A549 (cell line): ENCODE measurements around the gene WFS1. TPM values are rescaled to one million over a fixed set of nuclear protein-coding genes. Genes with fewer than 3 reads are reported as not detected.

Source experiments
- ATAC-seq, 2 experiments: fragments of 200-7000 bp in 1 of 2; fragments of >200 bp in 1 of 2; cut with Nextera tagmentation in 1 of 2; cut with Tn5 transposase in 1 of 2; 3 replicates each; pipeline versions ENCODE4 v1.8.0 to v1.9.1; 2018 to 2020; ENCODE audit warnings: mild to moderate bottlenecking in 1 of 2, moderate library complexity in 1 of 2
- CTCF ChIA-PET: fragments of 300-600 bp; sonication (Branson Sonifier 250); formaldehyde crosslinking; extraction: SDS; loops from one replicate; lab custom pipeline; 2021; ENCODE audit warnings: antibody characterized with exemption, inconsistent platforms; lab: Yijun Ruan, JAX
- POLR2A ChIA-PET: fragments of 350-600 bp; formaldehyde crosslinking; extraction: SDS; loops from one replicate; lab custom pipeline; 2021; ENCODE audit warnings: antibody characterized with exemption, inconsistent platforms; lab: Yijun Ruan, JAX
- DNase-seq, 2 experiments: peaks; one replicate each; pipeline versions ENCODE4 v3.0.0 to v3.0.0-alpha.2; 2011 to 2016; ENCODE audit warnings: low read depth in 1 of 2, low spot score in 1 of 2
- FAIRE-seq: peaks from 2 replicates; lab custom pipeline; 2011; peaks lifted over from hg19 to GRCh38; lab: Jason Lieb, UNC
- H3K27ac ChIP-seq, 2 experiments: fragments of >200 bp; sonication (Bioruptor Twin); formaldehyde crosslinking; 3 replicates each; pipeline ENCODE4 v1.5.1; 2016 to 2017
- H3K4me1 ChIP-seq: fragments of >200 bp; sonication (Bioruptor Twin); formaldehyde crosslinking; 3 replicates; pipeline ENCODE4 v1.6.1; 2016
- H3K4me2 ChIP-seq: fragments of >200 bp; sonication (Bioruptor Twin); formaldehyde crosslinking; 3 replicates; pipeline ENCODE4 v1.6.1; 2016
- H3K4me3 ChIP-seq: fragments of >200 bp; sonication (Bioruptor Twin); formaldehyde crosslinking; 3 replicates; pipeline ENCODE4 v1.5.1; 2016
- H3K9me3 ChIP-seq: fragments of >200 bp; sonication (Bioruptor Twin); formaldehyde crosslinking; 3 replicates; pipeline ENCODE4 v1.6.1; 2016
- ATOH8 ChIP-seq: fragments of 250-450 bp; sonication (Bioruptor Pico); IDR thresholded peaks from 2 replicates; pipeline ENCODE4 v1.5.0; 2020; ENCODE audit warnings: low read depth, mild to moderate bottlenecking, moderate library complexity
- CBX8 ChIP-seq: fragments of 200-600 bp; sonication (generic); IDR thresholded peaks from 2 replicates; pipeline ENCODE4 v1.6.1; 2016
- CEBPB ChIP-seq, 2 experiments: fragments of >200 bp in 1 of 2; sonication (Bioruptor Twin) in 1 of 2; formaldehyde crosslinking in 1 of 2; IDR thresholded peaks; 2 replicates each; pipeline ENCODE4 v1.6.1; 2012 to 2016
- CHD2 ChIP-seq: fragments of 150-350 bp; IDR thresholded peaks from 2 replicates; pipeline ENCODE4 v1.6.1; 2014; ENCODE audit warnings: low read length; ENCODE audit not compliant: partially characterized antibody
- EP300 ChIP-seq, 2 experiments: fragments of >200 bp; sonication (Bioruptor Twin); formaldehyde crosslinking; IDR thresholded peaks; 2 replicates in 1 of 2; 3 replicates in 1 of 2; pipeline ENCODE4 v1.6.1; 2016 to 2017
- ESRRA ChIP-seq: fragments of 150-350 bp; IDR thresholded peaks from 2 replicates; pipeline ENCODE4 v1.6.1; 2014; ENCODE audit warnings: mild to moderate bottlenecking, low read length, borderline replicate concordance
- FOSB ChIP-seq: fragments of 250-450 bp; sonication (Bioruptor Pico); IDR thresholded peaks from 2 replicates; pipeline ENCODE4 v1.5.0; 2020; ENCODE audit warnings: mild to moderate bottlenecking, moderate library complexity
- FOXS1 ChIP-seq: fragments of 250-450 bp; sonication (Bioruptor Pico); IDR thresholded peaks from 2 replicates; pipeline ENCODE4 v1.5.0; 2020; ENCODE audit warnings: mild to moderate bottlenecking, moderate library complexity
- HES2 ChIP-seq: fragments of >200 bp; sonication (Bioruptor Twin); formaldehyde crosslinking; IDR thresholded peaks from 2 replicates; pipeline ENCODE4 v1.6.1; 2016
- HEYL ChIP-seq: fragments of 250-450 bp; sonication (Bioruptor Pico); IDR thresholded peaks from 2 replicates; pipeline ENCODE4 v1.8.0; 2021; ENCODE audit warnings: mild to moderate bottlenecking, moderate library complexity
- HOXB13 ChIP-seq: fragments of 250-450 bp; sonication (Bioruptor Pico); IDR thresholded peaks from 2 replicates; pipeline ENCODE4 v1.5.0; 2020; ENCODE audit warnings: low read depth, mild to moderate bottlenecking, moderate library complexity
- HOXB5 ChIP-seq: fragments of 250-450 bp; sonication (Bioruptor Pico); IDR thresholded peaks from 2 replicates; pipeline ENCODE4 v1.5.0; 2020; ENCODE audit warnings: mild to moderate bottlenecking, moderate library complexity
- JUNB ChIP-seq: fragments of >200 bp; sonication (Bioruptor Twin); formaldehyde crosslinking; IDR thresholded peaks from 2 replicates; pipeline ENCODE4 v1.6.1; 2016
- KDM1A ChIP-seq: fragments of 200-600 bp; sonication (generic); IDR thresholded peaks from 2 replicates; pipeline ENCODE4 v1.6.1; 2016; ENCODE audit warnings: low read depth, mild to moderate bottlenecking
- KDM5A ChIP-seq: fragments of 200-600 bp; sonication (generic); IDR thresholded peaks from 2 replicates; pipeline ENCODE4 v1.6.1; 2016; ENCODE audit warnings: antibody characterized with exemption, mild to moderate bottlenecking
- MAFK ChIP-seq: fragments of 450-650 bp; IDR thresholded peaks from 2 replicates; pipeline ENCODE4 v1.6.1; 2014; ENCODE audit not compliant: partially characterized antibody
- NFE2L2 ChIP-seq: fragments of 150-350 bp; conservative IDR thresholded peaks from 2 replicates; pipeline ENCODE4 v1.6.1; 2014; ENCODE audit warnings: low read length
- PBX3 ChIP-seq: IDR thresholded peaks from 2 replicates; pipeline ENCODE4 v1.6.1; 2012
- RAD21 ChIP-seq, 2 experiments: fragments of >200 bp in 1 of 2; sonication (Bioruptor Twin) in 1 of 2; formaldehyde crosslinking in 1 of 2; IDR thresholded peaks in 1 of 2; conservative IDR thresholded peaks in 1 of 2; 2 replicates in 1 of 2; 3 replicates in 1 of 2; pipeline ENCODE4 v1.6.1; 2012 to 2018; ENCODE audit warnings: inconsistent platforms in 1 of 2
- RCOR1 ChIP-seq: fragments of 150-350 bp; IDR thresholded peaks from 2 replicates; pipeline ENCODE4 v1.6.1; 2014; ENCODE audit warnings: antibody characterized with exemption, low read length, low read depth
- RFX5 ChIP-seq: fragments of 450-650 bp; IDR thresholded peaks from 2 replicates; pipeline ENCODE4 v1.7.1; 2014; ENCODE audit warnings: antibody characterized with exemption, mild to moderate bottlenecking, moderate library complexity
- TP53 ChIP-seq: fragments of 250-450 bp; sonication (Bioruptor Pico); IDR thresholded peaks from 2 replicates; pipeline ENCODE4 v1.5.0; 2021; ENCODE audit warnings: mild to moderate bottlenecking, moderate library complexity
- ZNF302 ChIP-seq: fragments of 250-450 bp; sonication (Bioruptor Pico); IDR thresholded peaks from 2 replicates; pipeline ENCODE4 v1.9.0; 2021; ENCODE audit warnings: inconsistent platforms, mild to moderate bottlenecking, moderate library complexity
- ZSCAN20 ChIP-seq: fragments of 250-450 bp; sonication (Bioruptor Pico); IDR thresholded peaks from 2 replicates; pipeline ENCODE4 v1.8.0; 2022; ENCODE audit warnings: mild to moderate bottlenecking, moderate library complexity
- WGBS: methylation state at CpG from one replicate; pipeline ENCODE4 v1.1.6; 2017; ENCODE audit errors: missing lambda C conversion rate; 5-methylcytosine and 5-hydroxymethylcytosine counted together
- polyA plus RNA-seq, 4 experiments: library from polyadenylated mRNA; depleted of rRNA in 3 of 4; stranded (reverse); fragments of >200 nt; fragmentation: RNase III in 1 of 4; extraction: RNeasy Plus Mini Kit Qiagen cat#74134 plus additional on column Dnase treatment in 1 of 4; gene quantifications; 2 replicates in 3 of 4; 3 replicates in 1 of 4; pipeline ENCODE4 v1.2.3, GENCODE V29; 2011 to 2017
- TF ChIP-seq, protein P1 (sequence below): IDR thresholded peaks from 2 replicates; pipeline ENCODE4 v1.6.1; 2012; ENCODE audit warnings: low read depth, borderline replicate concordance

WFS1 gene
- polyA plus RNA-seq, 2 of the 4 experiments (the other 2 are of a cell fraction), result 8.8 to 13.6 TPM

DNA sequence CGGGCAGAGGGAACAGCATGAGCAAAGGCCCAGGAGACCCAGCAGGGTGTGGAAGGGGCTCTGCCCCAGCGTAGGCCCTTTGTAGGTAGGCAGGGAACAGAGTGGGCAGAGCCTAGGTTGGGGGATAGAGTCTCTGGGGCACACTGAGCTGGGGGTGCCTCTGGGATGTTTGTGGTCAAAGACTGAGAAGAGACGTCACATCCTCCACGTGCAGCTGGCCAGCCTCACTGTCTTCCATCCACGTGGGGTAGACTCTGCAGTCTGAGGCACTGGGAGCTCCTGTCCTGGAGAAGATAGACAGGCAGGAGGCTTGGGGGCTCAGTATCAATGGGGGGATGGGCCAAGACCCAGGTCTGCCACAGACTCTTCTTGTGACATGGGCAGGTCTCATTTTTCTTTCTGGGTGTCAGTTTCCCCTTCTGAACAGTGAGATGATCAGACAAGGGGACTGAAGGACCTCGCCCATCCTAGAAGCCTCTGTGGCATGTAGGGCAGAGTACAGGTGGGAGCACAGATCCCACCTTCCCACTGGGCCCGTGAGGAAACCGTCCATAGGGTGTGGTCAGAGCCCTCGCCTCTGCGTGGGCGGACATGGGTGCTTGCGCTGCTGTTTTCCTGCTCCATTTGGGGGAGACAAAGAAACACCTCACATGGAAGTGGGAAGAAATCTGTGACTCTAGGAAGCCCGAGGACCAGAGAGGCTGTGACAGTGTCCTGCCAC lies 22.9 kb downstream of the WFS1 start:
- TF ChIP-seq CEBPB (IDR thresholded peaks at IDR 0.05) (no peak), ZNF302 (CRISPR knock-in tag) (no peak), EP300 (IDR thresholded peaks at IDR 0.05) (no peak), NFE2L2 (no peak), HOXB13 (CRISPR knock-in tag) (no peak), RAD21 (conservative IDR thresholded peaks at IDR 0.05 in 1 of 2, IDR thresholded peaks at IDR 0.05 in 1 of 2) (no peak), FOXS1 (no peak), HES2 (no peak), RCOR1 (no peak), ESRRA (no peak), KDM5A (no peak), HOXB5 (no peak), ZSCAN20 (CRISPR knock-in tag) (no peak), RFX5 (no peak), CHD2 (no peak)
- ChIA-PET CTCF (no interaction called here), POLR2A (no interaction called here)
- Histone ChIP-seq H3K9me3 (no peaks in the 10 kb centered on the region), H3K4me1 (no peaks in the 10 kb centered on the region), H3K27ac (no peak overlapping the region), H3K4me3 (no peak overlapping the region), H3K4me2 (no peak overlapping the region)
- ATAC-seq (no peak), DNase-seq (no peak), FAIRE-seq (no peak)
- WGBS, result 79% methylated on average over 13 of the region's 13 CpGs

DNA sequence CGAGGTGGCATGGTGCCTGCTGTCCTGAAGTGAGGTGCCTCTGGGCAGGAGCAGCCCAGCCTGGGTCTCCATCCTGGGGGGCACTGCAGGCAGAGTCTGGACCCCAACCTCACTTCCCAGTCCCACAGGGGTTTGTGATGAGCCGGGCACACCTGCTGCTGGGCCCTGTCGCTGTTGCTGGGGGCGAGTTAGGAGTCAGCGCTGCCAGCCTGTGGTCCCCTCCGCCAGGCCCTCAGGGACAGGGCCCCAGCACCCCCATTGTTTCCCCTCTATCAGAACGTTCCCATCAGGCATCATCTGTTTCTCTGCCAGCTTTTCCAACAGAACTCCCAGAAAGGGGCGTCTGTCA lies 23.4 kb downstream of the WFS1 start:
- no peaks in the 10 kb centered on the region for H3K9me3 ChIP-seq
- no peak for TF ChIP-seq ZSCAN20 (CRISPR knock-in tag)
- no peak for TF ChIP-seq RFX5
- TF ChIP-seq HES2, result no peak
- no peak for TF ChIP-seq RAD21 (conservative IDR thresholded peaks at IDR 0.05 in 1 of 2, IDR thresholded peaks at IDR 0.05 in 1 of 2)
- no peak for TF ChIP-seq ATOH8 (CRISPR knock-in tag)
- TF ChIP-seq JUNB, result no peak
- TF ChIP-seq PBX3, result no peak
- TF ChIP-seq FOSB (CRISPR knock-in tag), result no peak
- no peak for TF ChIP-seq HEYL (CRISPR knock-in tag)
- no peak for TF ChIP-seq ESRRA
- no peak for TF ChIP-seq KDM1A
- TF ChIP-seq CBX8, result no peak
- TF ChIP-seq TP53 (CRISPR knock-in tag), result no peak
- TF ChIP-seq MAFK, result no peak
- TF ChIP-seq HOXB13 (CRISPR knock-in tag), result no peak
- TF ChIP-seq, protein P1, sequence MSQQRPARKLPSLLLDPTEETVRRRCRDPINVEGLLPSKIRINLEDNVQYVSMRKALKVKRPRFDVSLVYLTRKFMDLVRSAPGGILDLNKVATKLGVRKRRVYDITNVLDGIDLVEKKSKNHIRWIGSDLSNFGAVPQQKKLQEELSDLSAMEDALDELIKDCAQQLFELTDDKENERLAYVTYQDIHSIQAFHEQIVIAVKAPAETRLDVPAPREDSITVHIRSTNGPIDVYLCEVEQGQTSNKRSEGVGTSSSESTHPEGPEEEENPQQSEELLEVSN, result no peak
- no peak overlapping the region for H3K4me3 ChIP-seq
- ATAC-seq (no peak), FAIRE-seq (no peak), DNase-seq (no peak)
- no peak overlapping the region for H3K27ac ChIP-seq
- ChIA-PET POLR2A (no interaction called here), CTCF (no interaction called here)
- H3K4me2 ChIP-seq, result no peak overlapping the region
- H3K4me1 ChIP-seq, result no peaks in the 10 kb centered on the region
- WGBS, result 72% methylated on average over 5 of the region's 8 CpGs
